Suppressor macrophage (primary cell): ENCODE results near the gene BMPR1B.
"Not testable (repeated sequence)": the region's sequence is repeated elsewhere in the genome, so short reads cannot be mapped to it uniquely, and the experiment has no call there.

Experiments
- DNase-seq, 4 experiments: peaks; one replicate each; pipeline ENCODE4 v3.0.0-alpha.2; 2020 to 2022

Gene BMPR1B

DNA sequence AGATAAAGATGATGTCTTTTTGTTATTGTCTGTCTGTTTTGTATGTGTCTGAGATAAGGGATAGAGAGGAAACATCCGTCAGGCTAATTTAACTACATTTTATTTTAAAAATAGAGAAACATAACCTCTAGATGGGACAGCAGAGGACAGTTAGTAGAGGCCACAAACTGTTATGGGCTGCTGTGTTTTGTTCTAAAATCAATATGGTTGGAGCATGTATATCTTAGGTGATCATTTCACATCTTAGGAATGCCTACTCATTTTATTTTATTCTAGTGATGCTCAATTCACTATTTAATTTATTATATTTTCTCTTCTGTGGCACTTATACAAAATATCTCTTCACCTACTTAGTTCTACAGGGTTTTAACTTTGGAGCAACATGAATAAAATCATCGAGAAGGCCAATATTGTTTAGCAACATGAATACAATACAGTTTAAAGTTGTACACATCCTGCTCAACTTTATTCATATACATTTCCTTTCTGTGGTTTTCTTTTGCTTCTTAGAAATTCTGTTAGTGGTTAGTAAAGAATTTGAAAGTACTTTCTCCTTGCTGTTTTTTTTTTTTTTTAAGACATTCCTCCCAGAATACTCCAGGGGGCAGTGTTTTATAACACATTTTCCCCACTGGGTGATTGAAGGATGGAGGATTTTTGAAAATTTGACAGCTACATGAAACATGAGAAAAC is 398.1 kb downstream of the BMPR1B start:
- peak; percentile 7 to 57 (median 32) for DNase-seq

DNA sequence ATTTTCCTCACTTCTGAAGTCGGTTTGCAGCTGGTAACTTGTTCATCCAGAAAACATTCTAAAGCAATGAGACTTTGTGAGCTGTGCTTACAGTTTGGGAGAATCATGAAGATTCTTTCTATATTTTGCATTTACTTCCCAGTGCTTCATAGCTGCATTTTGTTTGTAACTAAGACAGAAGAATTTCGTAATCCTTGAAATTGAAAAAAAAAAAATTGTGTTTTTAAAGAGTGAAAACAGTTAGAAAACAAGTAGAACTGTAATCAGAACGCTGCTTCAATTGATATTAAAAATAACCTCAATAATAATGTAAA is 398.7 kb downstream of the BMPR1B start:
- no peak for DNase-seq

DNA sequence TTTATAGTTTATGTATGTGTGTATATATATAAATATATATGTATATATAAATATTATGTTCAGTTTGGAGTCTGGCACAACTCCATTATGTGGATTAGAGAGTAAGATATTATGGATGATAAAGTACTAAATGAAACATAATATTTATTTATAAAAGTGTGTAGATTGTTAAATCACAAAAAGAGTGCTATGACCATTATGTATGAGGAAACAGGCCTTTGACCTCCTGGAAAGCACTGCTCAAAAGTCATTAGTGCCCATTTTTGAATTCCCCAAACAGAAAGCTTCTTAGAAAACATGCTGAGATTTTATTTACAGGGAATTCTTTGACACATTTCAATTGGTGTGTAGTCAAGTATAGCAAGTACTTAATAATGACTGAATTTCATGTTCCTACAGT is 399.8 kb downstream of the BMPR1B start:
- DNase-seq = no peak

DNA sequence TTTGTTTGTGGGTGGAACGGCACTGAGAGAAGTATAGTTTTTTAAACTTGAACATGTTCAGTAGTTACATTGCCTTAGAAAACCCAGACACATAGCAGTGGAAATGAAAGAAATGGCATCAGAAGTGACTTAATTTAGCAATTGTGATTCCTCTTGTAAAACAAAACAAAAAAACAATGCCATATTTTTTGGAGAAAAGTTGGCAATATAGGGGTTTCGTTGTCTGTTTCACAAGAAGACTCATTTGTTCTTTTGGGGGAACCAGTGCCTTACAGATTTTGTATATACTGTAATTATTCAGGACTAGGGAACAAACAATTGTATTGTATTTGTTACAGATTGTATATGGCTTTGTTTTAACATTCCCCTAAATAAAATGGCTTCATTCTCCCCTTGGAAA is 400.3 kb downstream of the BMPR1B start:
- no peak for DNase-seq

DNA sequence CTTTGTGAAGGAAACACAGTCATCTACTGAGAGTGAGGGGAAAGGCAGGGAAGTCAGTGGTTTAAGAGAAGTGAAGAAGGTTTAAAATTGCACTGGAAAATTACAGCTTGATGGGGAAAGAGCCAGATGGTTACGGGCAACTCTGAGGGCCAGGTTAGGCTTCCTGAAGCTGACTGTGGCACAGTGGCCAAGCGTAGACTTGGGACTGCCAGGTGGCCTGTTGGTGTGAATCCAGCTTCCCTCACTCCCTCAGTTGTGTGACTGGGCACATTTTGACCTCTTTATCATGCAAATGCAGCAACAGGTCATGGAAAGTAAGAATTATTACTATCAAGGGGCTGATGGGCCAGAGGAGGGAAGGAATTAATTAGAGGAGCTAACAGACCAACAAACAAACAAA is 400.9 kb downstream of the BMPR1B start:
- no peak for DNase-seq

DNA sequence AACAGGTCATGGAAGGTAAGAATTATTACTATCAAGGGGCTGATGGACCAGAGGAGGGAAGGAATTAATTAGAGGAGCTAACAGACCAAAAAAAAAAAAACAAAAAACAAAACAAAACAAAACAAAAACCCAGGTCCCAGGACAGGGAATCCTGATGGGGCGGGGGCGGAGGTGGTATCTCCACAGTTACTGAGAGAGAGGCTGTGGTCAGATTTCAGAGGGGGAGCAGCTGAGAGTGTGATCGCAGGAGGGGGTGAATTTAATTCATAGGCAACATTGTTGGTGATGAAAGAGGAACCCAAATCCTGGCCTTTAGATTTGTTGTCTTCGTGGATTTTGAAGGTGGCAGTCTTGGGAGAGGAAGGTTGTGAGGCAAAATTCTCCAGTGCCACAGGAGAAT is 401.6 kb downstream of the BMPR1B start:
- no peak for DNase-seq

DNA sequence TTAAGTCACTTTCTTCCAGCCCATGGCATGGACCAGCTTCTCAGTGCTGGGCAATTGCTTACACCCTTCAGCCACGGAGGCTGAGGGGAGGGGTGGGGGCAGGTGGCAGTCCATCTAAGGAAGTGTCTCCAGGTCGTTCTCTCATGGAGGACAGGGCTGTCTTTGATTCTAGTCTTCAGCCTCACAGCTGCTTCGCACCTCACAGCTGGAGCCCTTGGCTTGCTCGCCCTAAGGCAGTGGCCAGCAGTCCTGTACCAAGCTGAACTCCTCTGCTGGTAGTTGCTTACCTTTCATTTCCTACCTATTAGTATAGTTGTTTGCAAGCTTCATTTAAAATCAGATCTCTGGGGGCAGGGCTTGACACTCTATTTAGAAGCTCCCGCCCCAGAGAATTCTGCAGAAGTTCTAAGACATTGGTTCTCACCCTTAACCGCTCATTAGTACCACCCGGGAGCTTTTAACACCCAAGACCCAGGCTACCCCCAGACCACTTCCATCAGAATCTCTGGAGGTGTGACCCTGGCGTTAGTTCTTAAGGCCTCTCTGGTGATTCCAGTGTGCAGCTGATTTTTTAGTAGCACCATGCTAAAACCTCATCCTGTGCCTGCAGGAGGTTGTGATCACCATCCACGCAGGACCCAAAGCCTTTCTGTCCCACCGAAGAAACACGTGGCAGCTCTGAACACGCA is 404.2 kb downstream of the BMPR1B start:
- no peak for DNase-seq

DNA sequence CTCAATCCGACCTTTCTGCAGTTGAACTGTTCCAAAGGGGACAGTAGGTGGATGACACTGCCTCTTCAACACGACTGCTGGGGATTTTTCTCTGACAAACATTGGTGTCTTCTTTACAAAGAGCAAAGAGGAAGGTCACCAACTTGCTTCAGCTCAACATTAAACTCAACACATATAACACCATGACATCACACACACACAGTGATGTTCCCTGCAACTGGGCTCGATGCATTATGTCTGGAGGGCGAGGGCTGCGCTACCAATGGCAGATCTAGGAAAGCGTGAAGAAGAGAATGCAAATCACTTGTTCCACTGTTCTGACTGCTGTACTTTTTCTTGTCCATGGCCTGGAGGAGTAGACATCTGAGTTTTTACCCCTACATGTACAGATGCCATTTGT is 405.1 kb downstream of the BMPR1B start:
- DNase-seq = no peak

DNA sequence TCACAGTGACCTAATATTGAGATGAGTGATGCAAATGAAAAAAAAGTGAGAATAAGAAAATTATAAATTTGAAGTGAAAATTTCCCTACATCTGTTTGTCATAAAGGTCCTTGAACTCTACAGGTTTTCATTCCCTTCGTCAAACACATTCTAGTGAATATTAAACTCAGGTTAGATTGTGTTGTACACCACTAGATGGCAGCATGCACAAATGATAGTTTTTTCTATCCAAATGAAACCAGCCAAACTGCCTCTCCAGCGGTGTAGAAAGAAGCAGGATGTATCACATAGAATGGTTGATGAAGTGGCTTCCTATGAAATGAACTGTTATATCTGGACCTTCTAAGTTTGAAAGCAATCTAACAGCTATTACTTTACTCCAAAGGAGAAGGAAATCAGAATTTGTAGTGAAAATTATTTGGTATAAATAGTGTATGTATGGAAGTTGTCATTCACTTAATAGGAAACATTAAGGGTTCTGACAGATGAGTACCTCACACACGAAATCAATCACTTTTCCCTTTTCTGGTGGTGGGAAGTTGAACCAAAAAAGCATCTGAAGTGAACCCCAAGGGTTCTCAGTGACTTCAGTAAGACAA is 408.3 kb downstream of the BMPR1B start:
- DNase-seq = peak; percentile 40 to 88 (median 70)

DNA sequence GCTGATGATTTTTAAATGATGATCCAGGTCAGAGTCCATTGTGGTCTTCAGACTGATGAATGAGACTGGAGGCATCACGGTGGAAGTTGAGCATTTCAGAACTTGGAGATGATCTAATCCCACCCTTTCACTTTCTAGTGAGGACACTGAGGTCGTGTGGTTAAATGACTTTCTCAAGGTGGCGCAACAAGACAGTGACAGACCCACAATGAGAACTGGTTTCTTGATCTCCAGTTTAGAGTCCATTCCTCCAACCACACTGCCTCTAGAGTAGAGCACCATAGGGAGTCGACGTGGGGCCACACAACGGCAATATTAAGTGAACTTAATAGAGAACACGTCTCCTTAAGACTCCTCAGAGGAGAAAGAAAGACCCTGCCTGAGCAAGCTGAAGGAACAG is 410.1 kb downstream of the BMPR1B start:
- DNase-seq = peak in 3 of 4 experiments; percentile 7 to 26 (median 11)

DNA sequence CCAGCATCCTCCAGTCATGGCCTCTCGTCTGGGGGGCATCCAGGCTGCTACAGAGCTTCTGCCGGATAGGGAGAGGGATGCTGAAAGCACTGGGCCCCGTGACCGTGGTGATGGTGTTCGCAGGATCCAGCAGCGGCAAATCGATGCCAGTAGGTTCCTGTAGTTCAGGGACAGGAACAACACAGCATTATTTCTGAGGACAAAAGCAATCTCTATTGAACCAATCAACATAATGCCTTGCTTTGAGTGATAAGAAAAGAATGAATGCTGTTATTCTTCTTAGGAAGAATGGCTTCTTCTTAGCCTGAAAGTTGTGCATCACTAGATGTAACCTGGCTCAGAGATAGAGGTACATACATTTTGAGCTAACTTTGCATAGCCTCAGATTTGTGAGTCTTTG is 412.4 kb downstream of the BMPR1B start:
- no peak for DNase-seq

DNA sequence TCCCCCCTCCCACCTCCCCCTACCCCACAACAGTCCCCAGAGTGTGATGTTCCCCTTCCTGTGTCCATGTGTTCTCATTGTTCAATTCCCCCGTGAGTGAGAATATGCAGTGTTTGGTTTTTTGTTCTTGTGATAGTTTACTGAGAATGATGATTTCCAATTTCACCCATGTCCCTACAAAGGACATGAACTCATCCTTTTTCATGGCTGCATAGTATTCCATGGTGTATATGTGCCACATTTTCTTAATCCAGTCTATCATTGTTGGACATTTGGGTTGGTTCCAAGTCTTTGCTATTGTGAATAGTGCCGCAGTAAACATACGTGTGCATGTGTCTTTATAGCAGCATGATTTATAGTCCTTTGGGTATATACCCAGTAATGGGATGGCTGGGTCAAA is 413.6 kb downstream of the BMPR1B start:
- not testable (repeated sequence) for DNase-seq

DNA sequence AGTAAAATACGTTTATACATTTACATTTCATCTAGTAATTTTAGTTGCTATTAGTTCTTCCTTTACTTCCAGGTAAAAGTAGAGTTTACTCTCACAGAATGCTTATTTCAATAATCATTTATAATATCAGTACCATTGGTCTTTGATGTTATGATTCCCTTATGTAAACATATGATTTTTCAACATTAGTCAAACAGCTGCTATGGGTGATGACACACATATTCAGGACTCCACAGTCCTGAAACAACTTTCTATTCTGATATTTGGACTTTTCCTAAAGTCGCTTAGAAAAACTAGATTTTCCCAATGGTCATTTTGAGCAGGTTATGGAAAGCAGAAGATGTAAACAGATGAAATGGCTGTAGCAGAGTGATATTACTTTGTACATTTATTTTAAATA is 421.2 kb downstream of the BMPR1B start:
- no peak for DNase-seq

DNA sequence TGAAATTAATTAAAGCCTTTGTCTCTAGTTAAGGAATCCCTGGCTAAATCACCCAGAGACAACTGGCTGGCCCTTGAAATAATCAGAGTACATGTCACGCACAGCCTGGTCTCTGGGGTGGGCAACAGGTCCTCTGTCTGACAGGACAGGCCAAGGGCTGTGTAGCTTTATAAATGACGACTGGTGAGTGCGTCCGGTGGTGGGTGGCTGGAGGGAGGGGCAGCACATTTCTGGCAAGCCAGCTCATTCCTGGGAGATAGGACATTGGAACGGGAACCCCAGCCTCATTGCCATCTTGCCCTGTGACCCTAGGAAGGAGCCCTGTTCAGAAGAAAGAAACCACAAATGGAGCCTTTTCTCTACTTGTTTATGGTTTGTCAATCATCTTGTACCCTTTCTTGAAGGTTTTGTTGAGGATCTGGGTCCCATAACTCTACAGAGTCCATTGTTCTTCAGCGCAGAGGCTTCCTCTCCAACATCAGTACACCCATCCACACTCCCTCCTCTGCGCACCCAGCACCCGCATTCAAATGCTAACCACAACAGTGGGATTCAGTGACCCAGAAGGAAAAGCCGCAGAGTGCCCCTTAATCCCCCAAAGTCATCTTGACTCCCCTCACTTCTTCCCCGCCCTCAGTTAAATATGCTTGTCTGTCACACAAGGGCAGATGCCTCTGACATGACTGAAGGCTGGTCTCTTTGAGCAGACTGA is 422.9 kb downstream of the BMPR1B start:
- no peak for DNase-seq

DNA sequence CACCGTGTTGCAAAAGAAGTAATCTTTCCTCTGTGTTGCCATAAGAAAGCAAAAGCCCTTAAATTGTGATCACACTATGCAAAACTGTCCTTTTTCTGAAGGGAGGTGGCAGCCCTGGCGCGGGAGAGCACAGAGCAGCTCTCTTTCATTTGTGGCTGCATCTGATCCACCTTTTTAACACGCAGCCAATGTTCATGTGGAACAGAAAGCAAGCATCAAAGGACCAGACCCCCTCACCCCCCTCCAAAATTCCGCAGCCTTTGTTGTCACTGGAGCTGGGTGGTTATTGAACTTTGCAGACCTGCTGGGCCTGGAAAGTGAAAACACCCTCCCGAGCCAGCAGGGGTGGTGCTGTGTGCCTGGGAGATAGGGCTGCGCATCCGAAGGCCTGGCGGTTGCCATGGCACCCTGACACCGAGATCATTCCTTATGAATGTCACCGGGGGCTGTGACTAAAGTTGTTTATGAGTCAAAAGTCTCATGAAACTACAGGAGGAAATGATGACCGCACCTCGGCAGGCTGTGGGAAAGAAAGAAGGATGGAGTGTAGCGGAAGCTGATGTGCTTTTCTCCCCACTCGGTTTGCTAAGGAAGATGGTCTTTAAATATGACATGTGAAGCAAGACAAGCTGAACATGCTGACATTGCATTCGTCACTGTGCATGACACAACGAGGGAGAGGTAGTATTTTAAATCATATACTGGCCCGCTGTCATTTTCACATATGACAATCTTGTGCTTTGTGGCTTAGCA is 423.7 kb downstream of the BMPR1B start:
- DNase-seq = peak in 2 of 4 experiments; percentile 34 to 43

DNA sequence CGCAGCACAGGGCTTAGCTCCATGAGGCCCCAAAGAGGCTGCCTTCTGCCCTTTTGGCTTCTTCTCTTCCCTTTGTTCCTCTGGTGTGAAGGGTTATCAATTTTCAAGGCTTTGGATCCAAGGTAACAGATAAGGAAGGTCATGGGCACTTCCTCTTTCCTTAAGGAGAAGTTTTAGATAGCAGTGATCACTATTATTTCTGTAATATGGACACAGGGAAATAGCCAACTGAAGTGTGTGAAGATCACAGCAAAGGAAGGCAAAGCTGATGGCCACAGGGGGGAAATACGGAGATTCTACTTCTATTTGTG is 424.2 kb downstream of the BMPR1B start:
- no peak for DNase-seq

DNA sequence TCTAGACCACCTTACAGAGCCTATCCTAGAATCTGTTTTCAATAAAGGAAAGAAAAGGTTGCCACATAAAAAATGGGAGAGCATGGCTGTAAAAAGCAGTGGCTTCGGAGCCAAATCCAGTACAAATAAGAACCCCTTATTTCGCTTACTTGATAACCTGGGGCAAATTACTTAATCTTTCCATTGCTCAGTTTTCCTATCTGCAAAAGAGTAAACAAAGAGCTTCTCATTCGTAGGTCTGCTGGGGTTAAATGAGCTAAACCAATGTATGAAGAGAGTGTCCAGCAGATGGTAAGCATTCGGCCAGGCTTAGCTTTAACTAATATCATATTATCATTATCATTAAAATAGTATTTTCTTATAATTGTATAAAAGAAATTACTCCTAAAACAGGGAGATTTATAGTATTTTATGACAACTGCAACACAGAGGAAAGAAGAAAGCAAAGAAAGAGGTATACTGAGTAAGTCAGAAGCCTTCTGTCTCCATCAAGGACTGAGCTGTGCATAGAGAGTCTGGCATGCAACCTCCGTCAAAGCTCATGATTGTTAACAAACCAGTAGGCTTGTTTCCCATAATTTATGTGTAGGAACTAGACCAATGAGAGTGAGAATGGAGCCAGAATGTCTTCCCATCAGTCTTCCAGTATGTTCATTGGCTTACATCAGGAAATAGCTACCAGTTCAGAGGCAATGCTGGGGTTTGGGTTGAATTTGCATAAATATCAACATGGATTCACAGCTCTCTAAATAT is 426.1 kb downstream of the BMPR1B start:
- DNase-seq = no peak

DNA sequence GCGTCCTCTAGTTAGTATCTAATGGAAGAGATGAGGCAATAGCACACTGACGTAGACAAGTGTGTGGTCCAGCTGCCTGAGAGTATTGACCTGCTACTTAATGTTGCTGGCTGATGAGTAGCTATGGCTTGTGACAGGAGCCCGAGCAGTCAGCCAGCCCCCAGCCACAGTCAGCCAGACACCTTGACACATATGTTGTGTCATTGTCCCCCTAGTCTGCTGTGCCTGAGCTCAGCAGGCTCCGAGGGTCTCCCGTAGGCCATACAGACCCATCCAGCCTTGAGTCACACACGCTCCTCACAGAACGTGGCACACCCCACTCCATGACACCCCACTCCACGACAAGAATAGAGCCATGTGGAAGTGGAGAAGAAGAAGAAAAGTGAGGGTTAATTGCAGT is 428.9 kb downstream of the BMPR1B start:
- no peak for DNase-seq

DNA sequence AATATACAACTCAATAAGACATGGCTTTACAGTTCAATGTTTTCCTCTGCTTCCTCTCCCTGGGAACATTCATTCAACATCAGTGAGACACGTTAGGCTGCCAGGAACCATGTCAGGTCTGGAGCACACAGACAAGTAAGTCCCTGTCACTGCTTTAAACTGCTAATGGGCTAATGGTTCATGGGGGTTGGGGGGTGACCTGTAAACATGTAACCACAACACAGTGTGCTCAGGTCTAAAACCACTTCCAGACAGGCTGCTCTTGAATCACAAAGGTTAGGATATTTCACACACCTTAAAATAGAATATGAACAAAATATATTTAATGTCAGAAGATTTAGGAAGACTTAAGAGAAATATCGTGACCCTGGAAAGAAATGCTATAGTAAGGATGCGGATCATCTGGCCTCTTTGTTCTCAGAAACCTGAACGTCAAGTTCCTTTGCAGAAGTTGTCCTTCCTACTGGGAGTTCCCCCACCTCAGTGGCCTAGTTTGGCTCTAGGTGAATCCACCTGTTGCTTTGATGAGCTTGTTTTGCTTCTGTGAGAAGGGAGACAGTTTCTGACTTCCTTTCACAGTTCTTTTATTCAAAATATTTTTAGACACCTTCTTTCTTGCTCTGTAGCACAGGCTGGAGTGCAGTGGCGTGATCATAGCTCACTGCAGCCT is 431.1 kb downstream of the BMPR1B start:
- no peak for DNase-seq

DNA sequence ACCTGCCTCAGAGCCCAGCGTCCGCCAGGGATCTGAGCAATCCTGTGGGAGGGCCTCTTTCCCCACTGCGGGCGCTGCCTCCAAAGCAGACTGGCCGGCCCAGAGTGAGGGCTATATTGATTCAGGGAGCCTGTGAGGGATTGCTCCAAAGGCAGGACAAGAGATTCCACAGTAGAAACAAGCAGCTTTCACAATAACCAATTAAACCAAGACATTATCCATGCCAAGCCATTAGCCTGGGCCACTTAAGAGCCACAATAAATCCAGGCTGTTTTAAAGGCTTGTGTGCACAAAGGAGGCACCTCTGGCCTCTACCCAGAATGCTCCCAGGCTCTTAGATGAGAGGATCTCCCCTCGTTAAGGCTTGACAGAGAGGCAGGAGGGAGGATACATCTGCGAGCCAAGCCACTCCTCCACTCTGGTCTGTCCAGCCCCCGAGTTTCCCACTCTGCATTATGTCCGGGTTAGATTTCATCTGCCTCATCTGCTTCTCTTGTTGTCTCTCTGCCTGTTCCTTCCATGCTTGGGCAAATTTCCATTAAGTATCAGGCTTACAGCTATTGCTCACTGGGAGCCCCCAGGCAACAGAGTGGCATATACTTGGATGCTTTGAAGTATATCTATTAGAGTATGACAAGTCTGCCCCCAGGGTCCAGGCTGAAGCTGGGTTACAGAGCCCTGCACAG is 433.1 kb downstream of the BMPR1B start:
- DNase-seq = no peak

DNA sequence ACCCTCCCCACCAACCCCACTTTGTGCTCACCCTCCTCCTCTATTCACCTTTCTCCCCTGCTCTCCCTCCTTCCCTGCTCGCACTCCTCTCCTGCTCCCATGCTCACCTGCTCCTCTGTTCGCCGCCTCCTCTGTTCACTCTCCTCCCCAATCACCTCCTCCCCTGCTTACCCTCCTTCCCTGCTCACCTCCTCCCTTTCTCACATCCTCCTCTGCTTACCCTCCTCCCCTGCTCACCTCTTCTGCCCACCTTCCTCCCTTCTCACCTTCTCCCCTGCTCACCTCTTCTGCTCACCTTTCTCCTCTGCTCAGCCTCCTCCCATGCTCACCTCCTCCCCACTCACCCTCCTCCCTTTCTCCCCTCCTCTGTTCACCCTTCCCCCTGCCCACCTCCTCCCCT is 433.8 kb downstream of the BMPR1B start:
- no peak for DNase-seq
